GM21360 (cell line): ENCODE results near the gene LAMA2.
"Not testable (repeated sequence)": the region's sequence is repeated elsewhere in the genome, so short reads cannot be mapped to it uniquely, and the experiment has no call there.

ENCODE experiments used
- ATAC-seq: cut with Tn5 transposase; IDR thresholded peaks from one replicate; pipeline ENCODE4 v1.9.1; 2021; ENCODE audit warnings: mild to moderate bottlenecking, moderate library complexity; ENCODE audit not compliant: unreplicated experiment

Gene LAMA2

DNA sequence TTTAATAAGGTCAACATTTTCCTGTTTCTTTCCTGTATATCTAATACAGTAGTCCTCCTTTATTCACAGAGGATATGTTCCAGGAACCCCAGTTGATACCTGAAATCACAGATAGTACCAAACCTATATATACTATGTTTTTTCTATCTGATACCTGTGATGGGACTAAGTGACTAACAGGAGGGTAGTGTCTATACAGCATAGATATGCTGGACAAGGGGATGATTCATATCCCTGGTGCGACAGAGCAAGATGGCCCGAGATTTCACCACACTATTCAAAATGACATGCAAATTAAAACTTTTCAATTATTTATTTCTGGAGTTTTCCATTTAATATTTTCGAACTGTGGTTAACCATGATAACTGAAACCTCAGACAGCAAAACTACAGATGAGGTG, 281.1 kb downstream of the LAMA2 start:
- no peak for ATAC-seq

DNA sequence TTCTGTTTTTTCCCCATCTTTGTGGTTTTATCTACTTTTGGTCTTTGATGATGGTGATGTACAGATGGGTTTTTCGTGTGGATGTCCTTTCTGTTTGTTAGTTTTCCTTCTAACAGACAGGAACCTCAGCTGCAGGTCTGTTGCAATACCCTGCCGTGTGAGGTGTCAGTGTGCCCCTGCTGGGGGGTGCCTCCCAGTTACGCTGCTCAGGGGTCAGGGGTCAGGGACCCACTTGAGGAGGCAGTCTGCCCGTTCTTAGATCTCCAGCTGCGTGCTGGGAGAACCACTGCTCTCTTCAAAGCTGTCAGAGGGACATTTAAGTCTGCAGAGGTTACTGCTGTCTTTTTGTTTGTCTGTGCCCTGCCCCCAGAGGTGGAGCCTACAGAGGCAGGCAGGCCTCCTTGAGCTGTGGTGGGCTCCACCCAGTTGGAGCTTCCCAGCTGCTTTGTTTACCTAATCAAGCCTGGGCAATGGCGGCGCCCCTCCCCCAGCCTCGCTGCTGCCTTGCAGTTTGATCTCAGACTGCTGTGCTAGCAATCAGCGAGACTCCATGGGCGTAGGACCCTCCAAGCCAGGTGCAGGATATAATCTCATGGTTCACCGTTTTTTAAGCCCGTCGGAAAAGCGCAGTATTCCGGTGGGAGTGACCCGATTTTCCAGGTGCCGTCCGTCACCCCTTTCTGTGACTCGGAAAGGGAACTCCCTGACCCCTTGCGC, 289.5 kb downstream of the LAMA2 start:
- ATAC-seq = not testable (repeated sequence)

DNA sequence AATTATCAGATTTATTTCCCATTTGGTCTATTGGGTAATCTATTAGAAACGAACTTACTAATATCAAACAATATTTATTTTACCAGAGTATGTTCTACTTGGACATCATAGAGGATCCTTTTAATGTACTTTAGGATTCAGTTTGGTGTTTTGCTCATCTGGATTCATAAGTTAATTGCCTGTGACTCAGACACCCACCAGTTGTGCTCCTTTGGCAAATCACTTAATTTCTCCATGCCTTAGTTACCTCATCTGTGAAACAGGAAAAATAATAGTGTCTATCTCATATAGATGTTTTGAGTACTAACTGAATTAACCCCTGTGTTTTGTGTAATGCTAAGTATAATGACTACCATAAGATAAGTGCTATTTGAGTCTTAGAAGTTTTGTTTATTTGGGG, 292.1 kb downstream of the LAMA2 start:
- ATAC-seq = no peak

DNA sequence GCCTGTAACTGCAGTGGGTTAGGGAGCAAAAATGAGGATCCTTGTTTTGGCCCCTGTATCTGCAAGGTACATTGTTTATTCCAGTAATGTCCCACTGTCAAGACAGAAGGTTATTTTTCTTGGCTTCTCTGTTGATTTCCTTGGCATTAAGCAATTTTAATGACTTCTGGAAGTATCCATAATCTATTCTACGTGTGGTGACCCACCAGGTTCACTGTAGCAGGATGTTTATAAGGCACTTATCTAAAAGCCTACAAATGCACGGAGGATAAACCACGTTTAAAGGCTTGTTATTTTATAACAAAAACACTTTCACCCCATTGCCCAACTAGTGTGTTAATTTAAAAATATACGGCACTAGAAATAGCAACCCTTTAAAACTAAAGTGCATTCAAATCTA, 294.9 kb downstream of the LAMA2 start:
- no peak for ATAC-seq

DNA sequence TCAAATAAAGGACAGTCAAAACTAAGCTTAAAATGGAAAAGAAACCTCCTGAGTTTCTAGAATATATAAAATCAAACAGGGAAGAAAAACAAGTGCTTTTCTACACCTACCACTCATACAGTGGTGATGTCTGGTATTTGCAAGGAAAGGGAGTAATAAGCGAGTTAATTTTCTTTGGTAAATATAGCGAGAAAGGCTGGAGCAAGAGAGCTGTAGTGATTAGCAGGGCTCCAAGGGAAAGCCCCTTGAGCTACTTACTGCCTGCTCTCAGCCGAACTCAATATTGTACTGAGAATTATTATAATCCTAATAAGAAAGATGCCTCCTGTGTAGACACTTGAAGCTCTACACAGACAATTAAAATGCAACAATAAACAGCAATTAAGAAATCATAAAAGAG, 296.3 kb downstream of the LAMA2 start:
- no peak for ATAC-seq

DNA sequence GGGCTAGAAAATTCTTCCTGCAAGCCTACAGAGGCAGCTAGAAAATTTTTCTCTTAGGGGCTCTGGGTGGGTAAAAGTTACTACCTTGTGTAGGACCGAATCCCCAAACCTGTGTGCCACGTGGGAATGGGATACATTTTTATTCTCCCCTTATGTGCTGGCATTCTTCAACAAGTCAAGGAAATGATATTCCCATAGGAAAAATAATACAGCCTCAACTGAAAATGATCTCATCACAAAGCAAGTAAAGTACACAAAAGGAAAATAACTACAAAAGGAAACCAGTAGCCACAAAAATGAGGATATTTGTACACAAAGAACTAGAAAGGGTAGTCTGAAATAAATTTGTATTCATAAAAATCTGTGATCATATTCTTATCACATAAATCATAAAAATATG, 298.1 kb downstream of the LAMA2 start:
- ATAC-seq = no peak

DNA sequence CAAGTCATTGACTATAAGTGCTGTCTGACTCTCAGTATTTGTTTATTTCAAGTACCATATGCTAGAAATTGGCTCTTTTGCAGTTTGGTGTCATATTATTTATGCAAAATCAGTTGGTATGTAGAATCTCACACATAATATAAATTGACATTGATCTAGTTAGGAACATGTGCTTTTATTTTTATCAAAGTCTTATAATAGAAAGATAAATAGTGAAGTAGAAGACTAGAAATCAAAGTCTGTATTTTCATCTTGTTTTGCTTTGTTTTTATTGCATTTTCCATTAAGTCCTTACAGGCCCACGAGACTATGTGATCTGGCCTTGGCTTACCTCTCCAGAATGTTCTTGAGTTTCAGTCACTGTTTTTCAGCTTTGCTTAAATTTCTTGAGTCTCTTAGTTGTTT, 300.3 kb downstream of the LAMA2 start:
- ATAC-seq = no peak

DNA sequence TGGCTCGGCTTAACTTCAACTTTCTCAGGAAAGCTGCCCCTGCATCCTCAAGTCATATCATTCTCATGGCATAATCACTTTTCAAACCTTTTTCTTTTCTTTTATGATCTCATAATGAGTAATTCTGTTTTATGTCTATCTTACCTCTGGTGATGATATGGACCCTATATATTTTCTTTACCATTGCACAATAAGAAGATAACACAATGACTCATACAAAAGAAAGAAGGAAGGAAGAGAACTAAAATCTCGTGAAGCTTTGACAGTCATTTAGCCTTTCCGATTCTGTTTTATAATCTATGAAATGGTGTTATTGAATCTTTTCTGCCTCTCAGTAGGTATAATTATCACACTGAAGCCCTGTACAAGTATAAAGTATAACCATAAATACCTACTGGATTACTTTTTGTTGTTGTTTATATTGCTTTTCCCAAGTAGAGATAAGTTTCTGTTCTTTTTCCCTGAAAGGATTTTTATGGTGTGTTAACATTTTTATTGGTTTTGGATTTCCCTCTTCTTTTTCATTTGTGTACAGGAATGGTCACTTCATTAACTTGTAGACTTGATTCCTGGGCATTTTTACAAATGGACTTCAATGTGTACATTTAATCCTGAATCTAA, 300.9 kb downstream of the LAMA2 start:
- no peak for ATAC-seq

DNA sequence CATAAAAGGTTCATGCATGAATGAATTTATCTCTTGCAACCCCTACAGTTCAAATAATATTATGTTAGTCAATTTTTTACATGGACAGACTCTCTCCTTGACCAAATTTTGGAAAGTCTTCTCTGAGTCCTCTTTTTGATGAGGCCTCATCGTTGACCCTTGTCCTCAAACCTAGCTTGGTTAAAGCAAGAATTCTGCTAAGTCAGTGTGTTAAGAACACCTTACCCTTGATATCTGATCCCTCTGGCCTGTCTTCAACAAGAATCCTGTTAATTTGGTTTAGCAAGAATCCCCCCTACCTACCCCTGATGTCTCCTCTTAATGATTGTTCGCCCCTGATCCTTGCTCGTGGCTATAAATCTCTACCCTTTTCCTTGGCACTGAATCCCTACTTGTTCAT, 301.4 kb downstream of the LAMA2 start:
- ATAC-seq = no peak

DNA sequence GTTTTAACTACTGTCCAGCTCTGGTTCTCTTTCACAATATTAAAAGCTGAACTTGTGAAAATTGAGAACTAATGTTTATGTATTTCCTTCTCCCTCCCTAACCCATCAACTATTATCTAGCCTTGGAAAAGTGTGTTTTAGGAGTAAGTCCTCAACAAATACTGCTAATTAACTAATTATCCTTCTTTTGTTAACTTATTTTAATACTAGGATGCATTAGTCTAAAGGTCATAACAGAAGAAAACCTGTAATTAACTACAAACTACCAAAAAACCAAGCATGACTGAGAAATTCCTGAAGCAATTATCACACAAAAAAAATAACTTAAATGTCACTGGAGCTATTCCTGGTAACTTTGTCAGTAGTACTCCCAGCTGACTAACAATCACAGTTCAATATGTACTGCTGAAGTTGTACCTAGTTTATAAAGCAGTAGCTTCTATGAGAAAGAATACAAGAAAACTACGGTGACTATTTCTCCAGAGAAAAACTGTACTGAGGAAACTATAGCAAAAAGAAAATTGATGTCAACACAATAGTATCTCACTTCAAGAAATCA, 301.9 kb downstream of the LAMA2 start:
- ATAC-seq = no peak

DNA sequence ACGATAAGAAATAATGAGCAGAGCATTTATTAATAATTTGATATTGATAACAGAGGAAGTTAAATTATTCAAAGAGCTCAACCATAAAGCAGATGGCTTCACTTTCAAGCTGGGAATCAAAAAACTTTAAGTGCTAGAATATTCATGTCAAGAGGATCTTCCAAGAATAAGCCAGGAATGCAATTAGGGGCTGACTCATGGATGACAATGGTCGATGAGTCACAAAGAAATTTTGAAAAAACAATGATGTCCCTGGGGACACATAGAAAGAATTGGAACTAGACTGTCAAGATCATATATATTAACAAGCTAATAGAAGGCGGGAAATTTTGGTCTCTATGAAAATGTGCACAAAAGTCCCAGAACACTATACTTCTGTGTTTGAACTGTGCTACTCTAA, 304.1 kb downstream of the LAMA2 start:
- ATAC-seq = no peak

DNA sequence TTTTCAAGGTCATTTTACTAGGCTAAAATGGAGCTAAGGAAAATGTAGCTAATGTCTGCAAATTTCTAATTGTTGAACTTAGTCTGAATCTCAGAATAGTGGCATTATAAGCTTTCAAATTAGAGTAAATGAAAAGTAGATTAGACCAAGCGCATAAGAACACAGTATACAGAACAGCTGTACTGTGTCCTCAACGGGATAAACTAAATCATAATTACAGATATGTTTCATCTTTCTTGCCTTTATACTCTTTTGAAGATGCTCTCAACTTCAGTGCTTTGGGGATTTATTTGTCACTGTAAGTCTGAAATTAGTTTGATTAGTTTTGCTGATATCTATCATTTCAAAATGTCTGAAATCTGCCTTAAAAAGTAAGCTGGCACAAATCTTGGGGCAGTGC, 305.4 kb downstream of the LAMA2 start:
- no peak for ATAC-seq

DNA sequence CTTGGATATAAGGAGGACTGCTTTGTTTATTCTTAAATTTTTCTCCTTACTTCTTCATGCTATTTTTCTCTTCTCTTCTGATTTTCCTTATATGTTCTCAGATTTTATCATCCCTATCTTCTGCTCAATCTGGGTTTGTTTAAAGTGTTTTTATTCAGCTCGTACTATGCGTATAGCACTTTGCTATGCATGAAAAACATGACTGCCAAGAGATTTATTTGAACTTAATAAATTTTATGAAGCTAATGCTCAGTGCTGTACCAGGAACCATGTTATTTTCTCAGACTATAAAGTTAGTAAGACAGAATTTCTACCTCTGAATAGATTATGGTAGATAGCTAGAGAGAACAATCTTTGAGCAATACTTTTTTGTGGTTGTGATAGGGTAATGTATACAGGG, 305.9 kb downstream of the LAMA2 start:
- no peak for ATAC-seq

DNA sequence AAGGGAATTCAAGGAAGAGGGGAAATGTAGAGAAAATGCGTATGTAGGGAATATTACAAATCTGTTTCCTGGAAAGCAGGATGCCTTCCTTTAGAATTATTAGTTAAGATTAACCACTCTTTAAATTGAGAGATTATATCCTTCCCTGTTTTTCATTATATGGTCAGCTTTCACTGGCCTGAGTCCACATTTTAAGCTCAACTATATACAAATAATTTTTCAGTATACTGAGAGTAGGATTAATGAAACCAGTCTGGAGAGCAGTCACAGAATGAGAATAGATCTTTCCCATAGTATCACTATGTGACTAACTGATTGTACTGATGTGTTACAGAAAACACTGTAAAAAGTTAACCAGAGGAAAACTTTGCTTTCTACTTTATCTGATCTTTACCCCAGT, 306.3 kb downstream of the LAMA2 start:
- ATAC-seq = no peak

DNA sequence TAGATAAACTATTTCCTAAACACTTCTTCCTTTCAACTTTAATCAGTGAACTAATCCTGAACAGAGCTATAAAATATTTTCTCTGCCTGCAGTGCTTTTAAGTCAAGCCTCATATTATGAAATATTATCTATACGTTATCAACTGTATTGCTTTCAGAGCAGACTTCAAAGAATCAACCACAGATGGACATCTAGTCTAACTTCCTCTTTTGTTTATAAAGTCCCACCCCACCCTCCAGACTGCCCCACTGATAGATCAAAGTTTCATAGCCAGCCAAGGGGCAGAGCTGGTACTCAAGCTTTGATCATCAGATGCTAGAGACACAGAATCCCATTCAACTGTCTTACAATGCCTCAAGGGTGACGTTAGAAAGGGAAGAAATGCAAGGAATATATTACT, 308.3 kb downstream of the LAMA2 start:
- no peak for ATAC-seq

DNA sequence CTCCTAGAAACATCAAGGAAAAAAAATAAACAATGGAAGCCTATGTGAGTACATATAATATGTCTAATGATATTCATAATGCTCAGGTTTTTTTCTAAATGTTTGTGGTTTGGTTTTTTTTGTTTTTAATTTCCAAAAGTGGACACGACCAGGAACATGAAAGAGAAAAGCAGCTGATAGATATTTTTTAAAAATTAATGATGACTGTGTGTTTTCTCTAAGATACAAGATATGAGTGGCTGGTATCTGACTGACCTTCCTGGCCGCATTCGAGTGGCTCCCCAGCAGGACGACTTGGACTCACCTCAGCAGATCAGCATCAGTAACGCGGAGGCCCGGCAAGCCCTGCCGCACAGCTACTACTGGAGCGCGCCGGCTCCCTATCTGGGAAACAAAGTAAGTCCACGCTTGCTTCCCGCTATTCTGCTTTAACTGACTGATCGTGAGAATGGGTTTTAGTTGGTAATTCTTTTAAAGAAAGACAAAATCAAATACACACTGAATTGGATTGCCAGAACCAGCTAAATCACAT, 309.6 kb downstream of the LAMA2 start:
- ATAC-seq = no peak

DNA sequence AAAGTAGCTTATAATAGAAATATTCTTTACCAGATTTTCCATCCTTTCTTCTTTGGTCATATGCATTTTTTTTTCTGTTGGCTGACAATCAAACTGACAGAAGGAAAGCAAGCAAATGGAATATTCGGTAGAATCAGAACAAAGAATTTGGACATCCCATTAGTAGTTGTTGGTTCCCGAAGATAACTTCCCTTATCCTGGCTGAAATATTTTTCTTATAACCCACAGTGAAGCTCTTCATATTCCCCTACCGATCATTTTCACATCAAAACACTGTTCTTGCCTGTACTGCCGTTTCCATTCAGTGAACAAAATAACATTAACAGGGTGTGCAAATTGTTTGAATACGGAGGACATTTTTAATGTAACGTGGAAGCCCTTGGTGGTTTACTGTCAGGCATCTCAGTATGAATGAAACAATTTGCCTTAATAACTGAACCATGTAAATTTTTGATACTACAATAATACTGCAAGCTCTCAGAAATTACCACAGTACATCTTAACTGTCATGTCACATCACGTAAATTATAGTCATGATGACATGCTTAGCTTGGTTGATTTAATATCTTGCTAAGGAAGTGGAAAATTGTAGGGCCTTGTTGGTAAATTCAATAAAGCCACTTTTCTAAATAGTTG, 311.5 kb downstream of the LAMA2 start:
- ATAC-seq = no peak

DNA sequence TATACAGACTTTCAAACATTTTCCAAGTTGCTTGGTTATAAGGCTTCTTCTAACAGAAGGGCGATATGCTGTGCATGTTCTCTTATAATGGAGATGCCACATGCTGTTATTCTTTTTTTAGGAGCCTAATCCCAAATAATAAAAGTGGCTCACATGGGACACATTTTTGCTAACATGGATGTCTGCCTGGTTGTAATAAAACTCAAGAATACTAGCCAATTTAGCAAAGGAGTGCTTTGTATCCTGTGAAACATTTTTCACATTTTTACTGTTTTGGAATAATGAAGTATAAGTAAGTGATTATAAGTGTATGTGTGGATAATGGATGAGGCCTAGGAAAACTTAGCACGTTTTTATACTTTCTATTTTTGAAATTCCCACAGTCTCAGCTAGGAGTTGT, 312.2 kb downstream of the LAMA2 start:
- ATAC-seq = no peak

DNA sequence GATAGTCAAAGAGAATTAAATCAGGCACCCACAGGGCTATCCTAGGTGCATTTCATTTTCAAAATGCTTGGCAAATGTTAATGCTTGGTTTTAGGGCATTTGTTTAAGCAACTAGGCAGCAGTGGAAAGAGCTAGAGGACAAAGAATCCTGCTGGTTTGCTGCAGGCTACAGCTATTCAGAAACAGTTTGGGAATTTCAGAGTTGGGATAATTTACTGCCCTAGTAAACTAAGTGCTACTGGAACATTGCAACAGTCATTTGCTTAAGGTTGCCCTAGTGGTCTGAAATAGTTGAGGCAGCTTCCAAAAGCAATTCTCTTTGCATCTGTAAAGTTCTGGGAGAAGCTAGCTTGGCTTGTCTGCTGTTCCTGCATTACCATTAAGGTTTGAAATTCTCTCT, 312.7 kb downstream of the LAMA2 start:
- ATAC-seq = no peak

DNA sequence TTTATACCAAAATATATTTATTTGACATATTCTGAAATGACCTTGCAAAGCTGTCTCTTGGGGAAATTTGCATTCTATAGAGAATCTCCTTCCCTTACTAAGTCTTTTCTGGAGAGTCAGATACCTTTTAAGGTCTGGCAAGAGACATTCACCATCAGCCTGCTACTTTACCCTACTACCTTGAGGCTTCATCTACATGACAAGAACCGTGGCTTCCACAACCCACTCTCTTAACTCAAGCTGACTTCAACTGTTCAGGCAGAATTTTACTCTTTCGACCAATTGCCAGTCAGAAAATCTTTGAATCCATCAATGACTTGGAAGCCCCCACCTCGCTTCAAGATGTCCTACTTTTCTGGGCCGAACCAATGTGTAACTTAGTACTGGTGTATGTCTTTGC, 314.2 kb downstream of the LAMA2 start:
- ATAC-seq = no peak

DNA sequence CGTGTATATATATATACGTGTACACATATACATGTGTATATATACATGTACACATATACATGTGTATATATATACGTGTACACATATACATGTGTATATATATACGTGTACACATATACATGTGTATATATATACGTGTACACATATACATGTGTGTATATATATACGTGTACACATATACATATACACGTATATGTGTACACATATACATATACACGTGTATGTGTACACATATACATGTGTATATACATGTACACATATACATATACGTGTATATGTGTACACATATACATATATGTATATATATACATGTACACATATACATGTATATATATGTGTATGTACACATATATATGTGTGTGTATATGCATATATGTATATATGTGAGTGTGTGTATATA, 317.2 kb downstream of the LAMA2 start:
- ATAC-seq = no peak
